Central memory CD8-positive, alpha-beta T cell (primary cell): ENCODE measurements around the gene NKTR.

ENCODE experiments used
- ATAC-seq: fragments of 150-1000 bp; cut with Tn5 transposase; replicated peaks from 2 replicates; pipeline ENCODE4 v1.10.0; 2022; ENCODE audit warnings: mild to moderate bottlenecking, moderate FRiP score, moderate number of reproducible peaks; ENCODE audit not compliant: poor library complexity, severe bottlenecking; ENCODE audit errors: extremely low read depth
- DNase-seq, 2 donors: peaks; one replicate each; pipeline ENCODE4 v3.0.0; 2021; ENCODE audit warnings: low spot score in 2 of 2
- H3K27ac Mint-ChIP-seq: one replicate; pipeline ENCODE4 v1.8.0; 2022; ENCODE audit warnings: low read depth, mild to moderate bottlenecking, moderate library complexity, mixed read lengths
- H3K27me3 Mint-ChIP-seq: one replicate; pipeline ENCODE4 v1.8.0; 2022; ENCODE audit warnings: mixed read lengths
- H3K36me3 Mint-ChIP-seq: one replicate; pipeline ENCODE4 v1.8.0; 2022; ENCODE audit warnings: mild to moderate bottlenecking, moderate library complexity, mixed read lengths; ENCODE audit not compliant: insufficient read depth
- H3K4me1 Mint-ChIP-seq: one replicate; pipeline ENCODE4 v1.8.0; 2022; ENCODE audit warnings: mixed read lengths
- H3K4me3 Mint-ChIP-seq: one replicate; pipeline ENCODE4 v1.8.0; 2022; ENCODE audit warnings: mild to moderate bottlenecking, moderate library complexity, mixed read lengths
- H3K9me3 Mint-ChIP-seq: one replicate; pipeline ENCODE4 v1.8.0; 2022; ENCODE audit warnings: mixed read lengths

Gene NKTR

DNA sequence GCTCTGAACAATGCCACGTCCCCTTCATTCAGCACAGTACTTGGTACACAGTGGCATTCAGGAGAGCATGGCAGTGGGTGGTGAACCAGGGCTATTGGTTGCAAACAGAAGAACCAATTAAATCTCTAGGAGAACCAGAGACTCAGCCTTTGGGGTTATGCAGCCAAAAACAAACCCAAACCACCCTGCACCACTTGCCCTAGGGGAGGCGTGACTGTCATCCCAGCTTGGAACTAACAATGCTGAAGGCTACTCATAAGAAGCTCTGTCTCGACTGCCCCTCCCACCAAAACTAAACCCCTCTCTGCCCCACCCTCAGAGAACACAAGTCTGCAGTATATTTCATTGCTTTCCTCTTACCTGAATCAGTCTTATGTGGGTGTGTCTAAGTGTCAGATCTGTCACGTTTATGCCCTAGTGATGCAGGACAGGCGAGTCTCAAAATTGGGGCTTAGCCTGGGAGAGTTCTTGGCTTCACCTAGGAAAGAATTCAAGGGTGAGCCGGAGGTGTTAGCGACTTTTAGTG lies 69.6 kb downstream of the NKTR start:
- Mint-ChIP-seq H3K4me3 (no peak overlapping the region), H3K27ac (no peak overlapping the region), H3K9me3 (no peaks in the 10 kb centered on the region), H3K4me1 (no peaks in the 10 kb centered on the region), H3K36me3 (no peaks in the 10 kb centered on the region), H3K27me3 (peaks cover 19% of the 10 kb centered on the region)
- ATAC-seq (no peak), DNase-seq (no peak)

DNA sequence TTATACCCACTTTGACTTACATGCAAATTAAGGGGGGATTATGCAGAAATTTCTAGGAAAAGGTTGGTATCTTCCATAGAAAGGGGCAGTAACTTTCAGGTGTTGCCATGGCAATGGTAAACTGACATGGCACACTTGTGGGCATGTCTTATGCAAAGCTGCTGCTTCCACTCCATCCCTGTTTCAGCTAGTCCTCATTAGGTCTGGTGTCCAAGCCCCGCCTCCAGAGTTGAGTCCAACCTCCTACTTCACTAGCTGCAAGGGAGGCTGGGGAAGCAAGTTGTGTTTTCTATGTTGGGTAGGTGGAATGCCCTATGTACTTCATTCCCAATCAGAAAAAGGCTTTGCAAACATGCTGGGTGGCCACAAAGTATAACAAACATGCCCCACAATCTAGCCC lies 70.2 kb downstream of the NKTR start:
- H3K9me3 Mint-ChIP-seq = no peaks in the 10 kb centered on the region
- H3K4me1 Mint-ChIP-seq = no peaks in the 10 kb centered on the region
- H3K36me3 Mint-ChIP-seq = no peaks in the 10 kb centered on the region
- ATAC-seq (no peak), DNase-seq (no peak)
- peaks cover 19% of the 10 kb centered on the region for H3K27me3 Mint-ChIP-seq
- H3K27ac Mint-ChIP-seq = no peak overlapping the region
- H3K4me3 Mint-ChIP-seq = no peak overlapping the region

GRCh38 chr3:42672515-42672914 lies 72.0 kb downstream of the NKTR start:
- Mint-ChIP-seq H3K4me3 (no peak overlapping the region), H3K27me3 (peaks cover 29% of the 10 kb centered on the region), H3K4me1 (no peaks in the 10 kb centered on the region), H3K27ac (no peak overlapping the region), H3K9me3 (peaks cover under 1% of the 10 kb centered on the region), H3K36me3 (no peaks in the 10 kb centered on the region)
- ATAC-seq (no peak), DNase-seq (no peak)

DNA sequence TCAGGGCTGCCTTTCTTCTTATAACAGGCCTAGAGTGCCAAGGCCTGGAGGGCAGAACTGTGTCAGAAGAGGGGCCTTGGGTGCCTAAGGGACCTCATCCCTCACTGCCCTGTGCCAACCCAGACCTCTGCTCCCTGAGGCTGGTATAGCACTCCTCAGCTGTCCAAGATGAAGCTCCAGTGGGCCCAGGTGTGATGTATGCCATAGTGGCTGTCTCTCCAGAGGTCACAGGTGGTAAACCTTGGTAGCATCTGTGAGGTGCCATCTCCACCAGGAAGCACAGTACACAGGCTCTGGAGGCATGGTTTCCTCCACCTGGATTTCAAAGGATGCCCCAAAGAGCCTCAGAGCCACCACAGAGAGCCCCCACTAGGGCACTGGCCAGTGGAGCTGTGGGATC lies 72.6 kb downstream of the NKTR start:
- ATAC-seq = no peak
- Mint-ChIP-seq H3K9me3 (peaks cover 6% of the 10 kb centered on the region), H3K4me1 (no peaks in the 10 kb centered on the region), H3K27ac (no peak overlapping the region), H3K36me3 (no peaks in the 10 kb centered on the region), H3K4me3 (no peak overlapping the region), H3K27me3 (peaks cover 29% of the 10 kb centered on the region)
- DNase-seq = no peak

GRCh38 chr3:42674146-42674545 lies 73.7 kb downstream of the NKTR start:
- no peak overlapping the region for H3K27ac Mint-ChIP-seq
- H3K4me1 Mint-ChIP-seq = no peaks in the 10 kb centered on the region
- no peaks in the 10 kb centered on the region for H3K36me3 Mint-ChIP-seq
- H3K4me3 Mint-ChIP-seq = no peak overlapping the region
- no peak for ATAC-seq
- H3K9me3 Mint-ChIP-seq = peaks cover 6% of the 10 kb centered on the region
- no peak for DNase-seq
- H3K27me3 Mint-ChIP-seq = peaks cover 31% of the 10 kb centered on the region

- peaks cover 6% of the 10 kb centered on the region for H3K9me3 Mint-ChIP-seq
- no peaks in the 10 kb centered on the region for H3K36me3 Mint-ChIP-seq
- DNase-seq (no peak), ATAC-seq (no peak)
- no peak overlapping the region for H3K27ac Mint-ChIP-seq
- peaks cover 44% of the 10 kb centered on the region for H3K27me3 Mint-ChIP-seq
- H3K4me1 Mint-ChIP-seq = no peaks in the 10 kb centered on the region
- no peak overlapping the region for H3K4me3 Mint-ChIP-seq
Measured at GRCh38 chr3:42675909-42676308, 75.4 kb downstream of the NKTR start.

DNA sequence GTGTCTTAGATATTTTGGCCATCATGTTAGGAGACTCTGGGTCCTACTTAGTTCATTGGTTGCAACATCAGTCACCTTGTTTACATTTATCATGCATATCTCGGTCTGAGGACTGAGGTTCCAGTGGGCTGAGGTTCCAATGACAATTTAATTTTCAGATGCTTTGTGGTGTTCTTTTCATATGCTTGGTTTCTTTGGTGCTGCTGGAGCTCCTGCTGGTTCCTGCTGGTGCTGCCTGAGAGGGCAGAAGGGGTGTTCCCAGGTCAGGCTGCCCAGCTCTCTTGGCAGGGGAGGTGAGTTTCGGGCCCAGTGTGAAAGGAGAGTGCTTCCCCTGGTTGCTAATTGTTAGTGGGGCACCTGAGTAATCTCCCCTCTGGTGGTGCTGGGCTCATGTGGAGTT lies 78.0 kb downstream of the NKTR start:
- DNase-seq = no peak
- ATAC-seq = no peak
- Mint-ChIP-seq H3K27me3 (peaks cover 54% of the 10 kb centered on the region), H3K4me3 (no peak overlapping the region), H3K4me1 (no peaks in the 10 kb centered on the region), H3K9me3 (peaks cover 6% of the 10 kb centered on the region), H3K36me3 (peaks cover under 1% of the 10 kb centered on the region), H3K27ac (no peak overlapping the region)

DNA sequence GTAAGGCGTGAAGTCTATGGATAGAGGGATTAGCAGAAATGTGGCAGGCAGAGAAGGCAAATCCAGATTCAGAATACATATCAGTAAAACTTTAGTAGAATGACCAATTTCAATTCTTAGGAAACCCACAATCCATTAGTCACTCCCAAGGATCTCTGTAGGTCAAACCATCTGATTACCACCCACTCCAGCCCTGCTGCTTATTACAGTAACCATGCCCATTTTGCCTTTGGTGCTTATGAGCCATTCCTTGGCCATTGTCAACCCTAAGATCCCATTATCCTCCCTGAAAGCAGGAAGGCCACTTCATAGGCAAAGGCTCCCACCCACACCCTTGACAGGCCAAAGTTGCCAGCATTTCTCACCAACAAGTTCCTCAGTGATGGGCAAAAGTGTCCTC lies 79.8 kb downstream of the NKTR start:
- DNase-seq = no peak
- H3K27ac Mint-ChIP-seq = no peak overlapping the region
- H3K36me3 Mint-ChIP-seq = peaks cover 2% of the 10 kb centered on the region
- H3K9me3 Mint-ChIP-seq = peaks cover 6% of the 10 kb centered on the region
- no peak for ATAC-seq
- H3K4me1 Mint-ChIP-seq = no peaks in the 10 kb centered on the region
- H3K4me3 Mint-ChIP-seq = no peak overlapping the region
- peaks cover 64% of the 10 kb centered on the region for H3K27me3 Mint-ChIP-seq

DNA sequence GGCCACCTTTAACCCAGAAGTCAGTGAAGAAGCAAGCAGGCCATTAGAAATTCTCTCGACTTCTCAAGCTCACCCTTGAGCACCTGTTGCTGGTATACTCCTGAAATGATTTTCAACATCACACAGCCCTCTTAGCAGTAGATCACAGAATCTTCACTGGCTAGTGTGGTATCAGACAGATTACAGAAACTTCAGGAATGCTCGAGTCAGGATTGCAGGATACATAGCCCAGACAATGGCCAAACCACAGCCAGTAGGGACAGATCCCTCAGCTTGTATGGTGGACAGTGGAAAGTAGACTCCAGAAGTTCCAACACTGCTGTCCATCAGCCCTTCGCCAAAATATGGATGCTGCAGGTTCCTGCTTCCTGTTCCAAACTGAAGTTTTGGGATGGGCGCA lies 80.3 kb downstream of the NKTR start:
- H3K27ac Mint-ChIP-seq = no peak overlapping the region
- H3K4me1 Mint-ChIP-seq = no peaks in the 10 kb centered on the region
- peaks cover 67% of the 10 kb centered on the region for H3K27me3 Mint-ChIP-seq
- peaks cover 6% of the 10 kb centered on the region for H3K9me3 Mint-ChIP-seq
- DNase-seq = no peak
- peaks cover 2% of the 10 kb centered on the region for H3K36me3 Mint-ChIP-seq
- no peak for ATAC-seq
- no peak overlapping the region for H3K4me3 Mint-ChIP-seq

DNA sequence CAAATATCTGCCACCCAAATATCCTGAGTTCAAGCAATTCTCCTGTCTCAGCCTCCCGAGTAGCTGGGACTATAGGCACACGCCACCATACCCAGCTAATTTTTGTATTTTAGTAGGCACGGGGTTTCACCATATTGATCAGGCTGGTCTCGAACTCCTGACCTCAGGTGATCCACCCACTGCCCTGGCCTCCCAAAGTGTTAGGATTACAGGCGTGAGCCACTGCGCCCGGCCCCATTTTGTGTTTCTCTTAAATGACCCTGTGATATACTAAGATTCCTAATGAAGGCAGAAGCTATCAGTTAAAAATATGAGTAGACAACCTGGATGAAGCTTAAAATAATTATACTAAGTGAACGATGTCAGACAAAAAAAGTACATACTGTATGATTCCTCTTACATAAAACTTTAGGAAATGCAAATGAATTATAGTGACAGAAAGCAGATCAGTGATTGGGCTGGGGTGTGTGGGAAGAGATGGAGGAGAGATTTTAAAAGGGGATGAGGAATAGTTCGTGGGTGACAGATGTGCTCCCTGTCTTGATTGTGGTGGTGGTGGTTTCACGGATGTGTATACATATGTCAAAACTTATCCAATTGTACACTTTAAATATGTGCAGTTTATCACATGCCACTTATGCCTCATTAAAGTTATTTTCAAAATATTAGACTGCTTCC lies 81.0 kb downstream of the NKTR start:
- ATAC-seq = no peak
- no peak overlapping the region for H3K27ac Mint-ChIP-seq
- no peak for DNase-seq
- peaks cover 2% of the 10 kb centered on the region for H3K36me3 Mint-ChIP-seq
- no peaks in the 10 kb centered on the region for H3K4me1 Mint-ChIP-seq
- H3K27me3 Mint-ChIP-seq = peaks cover 70% of the 10 kb centered on the region
- H3K4me3 Mint-ChIP-seq = no peak overlapping the region
- H3K9me3 Mint-ChIP-seq = peaks cover 6% of the 10 kb centered on the region

- H3K36me3 Mint-ChIP-seq = peaks cover 2% of the 10 kb centered on the region
- DNase-seq (no peak), ATAC-seq (no peak)
- no peak overlapping the region for H3K4me3 Mint-ChIP-seq
- H3K27ac Mint-ChIP-seq = no peak overlapping the region
- H3K4me1 Mint-ChIP-seq = no peaks in the 10 kb centered on the region
- H3K27me3 Mint-ChIP-seq = peaks cover 68% of the 10 kb centered on the region
- peaks cover 6% of the 10 kb centered on the region for H3K9me3 Mint-ChIP-seq
Measured at GRCh38 chr3:42682301-42683070, 82.0 kb downstream of the NKTR start.

GRCh38 chr3:42683875-42684598 lies 83.6 kb downstream of the NKTR start:
- Mint-ChIP-seq H3K4me1 (no peaks in the 10 kb centered on the region), H3K36me3 (peaks cover 2% of the 10 kb centered on the region), H3K4me3 (no peak overlapping the region), H3K27me3 (peaks cover 52% of the 10 kb centered on the region), H3K9me3 (no peaks in the 10 kb centered on the region), H3K27ac (no peak overlapping the region)
- no peak for ATAC-seq
- DNase-seq = no peak
